Peyer's patch (tissue), 4 donors: Measurements from ENCODE around the gene VAV3. TPM values are rescaled to one million over a fixed set of nuclear protein-coding genes. Genes with fewer than 3 reads are reported as not detected.
A peak's percentile ranks its signal among the peaks of the same experiment; 100 is the strongest.

ENCODE experiments used
- DNase-seq, 3 donors: peaks; one replicate each; pipeline ENCODE4 v3.0.0-alpha.2; 2017 to 2019
- H3K27ac ChIP-seq, 4 donors: fragments of 200-600 bp; sonication (generic); one replicate each; pipeline ENCODE4 v1.5.1; 2016 to 2019
- H3K27me3 ChIP-seq, 2 donors: fragments of 200-600 bp; sonication (generic); one replicate each; pipeline ENCODE4 v1.5.1; 2019
- H3K36me3 ChIP-seq, 3 donors: fragments of 200-600 bp; sonication (generic); one replicate each; pipeline ENCODE4 v1.5.1; 2016 to 2019
- H3K4me1 ChIP-seq, 4 donors: fragments of 200-600 bp; sonication (generic); one replicate each; pipeline ENCODE4 v1.5.1; 2016 to 2019
- H3K4me3 ChIP-seq, 4 donors: fragments of 200-600 bp; sonication (generic); 1 replicate in 3 of 4; 2 replicates in 1 of 4; pipeline ENCODE4 v1.5.1; 2016 to 2019; ENCODE audit warnings: mild to moderate bottlenecking in 1 of 4
- H3K9me3 ChIP-seq, 4 donors: fragments of 200-600 bp; sonication (generic); one replicate each; pipeline ENCODE4 v1.5.1; 2016 to 2019; ENCODE audit warnings: mild to moderate bottlenecking in 1 of 4
- POLR2A ChIP-seq, 2 donors: fragments of 450-650 bp; IDR thresholded peaks; one replicate each; pipeline ENCODE4 v1.5.1; 2017; ENCODE audit warnings: antibody characterized with exemption in 2 of 2, mild to moderate bottlenecking in 2 of 2, moderate library complexity in 2 of 2
- total RNA-seq, 4 donors: library from RNA; depleted of rRNA; stranded (reverse); fragments of >200 nt; gene quantifications; one replicate each; pipeline ENCODE4 v1.1.0, GENCODE V29; 2016
- TF ChIP-seq, protein P1 (sequence below), 6 experiments: fragments of 450-650 bp in 4 of 6; fragments of 200-600 bp in 2 of 6; sonication (generic) in 1 of 6; IDR thresholded peaks; one replicate each; pipeline ENCODE4 v1.5.1; 2017 to 2019; ENCODE audit warnings: antibody characterized with exemption in 6 of 6, mild to moderate bottlenecking in 3 of 6, moderate library complexity in 1 of 6

VAV3 gene
- total RNA-seq, 4 donors from 2014 or later = 32.1 to 60.9 (median 41.5) TPM

DNA sequence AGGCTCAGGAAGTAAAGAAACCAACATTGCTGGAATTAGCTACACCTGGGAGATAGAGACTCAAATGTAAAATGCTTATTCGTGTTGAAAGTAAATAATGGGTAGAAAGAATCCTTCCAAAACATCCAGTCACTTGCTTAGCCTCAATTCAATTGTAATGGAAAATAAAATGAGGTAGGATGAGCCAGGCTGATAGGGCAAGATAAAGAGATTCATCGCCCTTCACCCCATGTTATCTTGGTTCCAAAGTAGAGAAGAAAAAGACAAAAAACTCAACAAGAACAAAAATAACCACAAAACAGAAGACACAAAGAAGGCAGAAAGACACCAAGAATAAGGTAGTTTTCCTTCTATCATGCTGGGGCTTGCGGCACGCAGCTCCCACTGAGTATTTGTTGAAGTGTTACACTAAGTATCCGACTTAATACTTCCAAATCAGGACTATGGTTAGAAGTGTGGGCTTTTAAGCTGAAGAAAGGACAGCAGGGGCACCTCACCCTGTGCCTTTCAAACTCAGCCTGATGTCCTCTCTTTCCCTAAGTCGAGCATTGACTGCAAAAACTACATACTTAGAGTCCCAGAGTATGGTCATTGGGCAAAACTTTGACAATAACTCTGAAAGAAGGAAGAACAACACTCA lies 202.1 kb downstream of the VAV3 start:
- peaks cover 0 to 4% (median 0%) of the 10 kb centered on the region in 4 donors for H3K4me1 ChIP-seq
- no peak for DNase-seq
- H3K36me3 ChIP-seq = no peaks in the 10 kb centered on the region
- H3K27me3 ChIP-seq = no peaks in the 10 kb centered on the region
- TF ChIP-seq, protein P1, sequence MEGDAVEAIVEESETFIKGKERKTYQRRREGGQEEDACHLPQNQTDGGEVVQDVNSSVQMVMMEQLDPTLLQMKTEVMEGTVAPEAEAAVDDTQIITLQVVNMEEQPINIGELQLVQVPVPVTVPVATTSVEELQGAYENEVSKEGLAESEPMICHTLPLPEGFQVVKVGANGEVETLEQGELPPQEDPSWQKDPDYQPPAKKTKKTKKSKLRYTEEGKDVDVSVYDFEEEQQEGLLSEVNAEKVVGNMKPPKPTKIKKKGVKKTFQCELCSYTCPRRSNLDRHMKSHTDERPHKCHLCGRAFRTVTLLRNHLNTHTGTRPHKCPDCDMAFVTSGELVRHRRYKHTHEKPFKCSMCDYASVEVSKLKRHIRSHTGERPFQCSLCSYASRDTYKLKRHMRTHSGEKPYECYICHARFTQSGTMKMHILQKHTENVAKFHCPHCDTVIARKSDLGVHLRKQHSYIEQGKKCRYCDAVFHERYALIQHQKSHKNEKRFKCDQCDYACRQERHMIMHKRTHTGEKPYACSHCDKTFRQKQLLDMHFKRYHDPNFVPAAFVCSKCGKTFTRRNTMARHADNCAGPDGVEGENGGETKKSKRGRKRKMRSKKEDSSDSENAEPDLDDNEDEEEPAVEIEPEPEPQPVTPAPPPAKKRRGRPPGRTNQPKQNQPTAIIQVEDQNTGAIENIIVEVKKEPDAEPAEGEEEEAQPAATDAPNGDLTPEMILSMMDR (IDR thresholded peaks at IDR 0.05) = no peak
- no peaks in the 10 kb centered on the region for H3K9me3 ChIP-seq
- no peak overlapping the region for H3K4me3 ChIP-seq
- no peak overlapping the region for H3K27ac ChIP-seq

DNA sequence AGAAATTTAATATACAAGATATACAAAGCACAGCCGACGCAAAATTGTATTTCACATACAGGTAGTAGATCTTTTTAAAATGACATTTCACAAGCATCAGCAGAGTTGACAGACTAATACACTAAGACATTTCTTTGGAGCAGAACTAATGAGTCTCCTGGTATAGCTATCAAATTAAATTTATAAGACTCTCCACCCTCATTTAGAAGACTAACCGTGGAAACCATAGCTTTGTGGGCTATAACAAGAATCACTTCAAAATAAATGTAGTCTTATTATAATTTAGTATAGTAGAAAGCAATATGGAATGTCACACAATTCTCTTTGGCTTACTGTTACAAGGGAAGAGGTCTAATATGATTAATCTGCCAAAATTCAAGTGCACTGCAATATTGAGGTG lies 204.9 kb downstream of the VAV3 start:
- no peak for DNase-seq
- H3K27me3 ChIP-seq = no peaks in the 10 kb centered on the region
- TF ChIP-seq POLR2A (IDR thresholded peaks at IDR 0.05) = no peak
- TF ChIP-seq, protein P1 (IDR thresholded peaks at IDR 0.05) = no peak
- no peak overlapping the region for H3K4me3 ChIP-seq
- no peak overlapping the region for H3K27ac ChIP-seq
- H3K36me3 ChIP-seq = no peaks in the 10 kb centered on the region
- H3K4me1 ChIP-seq = no peaks in the 10 kb centered on the region
- no peaks in the 10 kb centered on the region for H3K9me3 ChIP-seq

DNA sequence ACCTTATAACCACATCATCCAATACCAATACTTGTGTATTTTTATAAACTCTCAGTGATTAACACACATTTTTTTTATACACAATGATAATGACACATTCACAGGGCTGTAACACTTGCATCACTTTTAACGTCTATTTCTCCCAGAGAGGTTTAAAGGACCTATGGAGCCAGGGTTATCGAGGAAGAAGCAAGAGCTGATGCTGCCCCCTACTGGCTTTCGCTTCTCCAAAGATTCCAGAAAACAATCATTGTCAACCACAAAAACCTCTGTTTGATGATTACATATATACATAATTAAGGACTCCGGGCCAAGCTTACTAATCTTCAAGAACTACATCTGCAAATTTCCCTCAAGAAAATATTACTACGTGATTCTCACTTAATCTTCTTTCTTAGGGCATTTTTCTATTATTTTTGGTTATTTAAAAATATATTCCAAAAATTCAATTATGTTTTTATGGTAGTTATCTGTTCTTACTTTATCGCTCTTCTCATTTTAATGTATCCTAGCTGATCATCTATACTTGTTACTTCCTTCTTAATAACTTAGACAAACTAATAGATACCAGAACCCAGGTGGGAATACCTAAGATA lies 214.5 kb downstream of the VAV3 start:
- DNase-seq = peak; percentile 39 to 86 (median 58)
- TF ChIP-seq, protein P1 (IDR thresholded peaks at IDR 0.05) = peak in 4 of 6 experiments; percentile 61 to 82 (median 80)
- TF ChIP-seq POLR2A (IDR thresholded peaks at IDR 0.05) = no peak
- Histone ChIP-seq H3K9me3 (no peaks in the 10 kb centered on the region), H3K4me1 (no peaks in the 10 kb centered on the region), H3K36me3 (no peaks in the 10 kb centered on the region), H3K27me3 (no peaks in the 10 kb centered on the region), H3K4me3 (no peak overlapping the region), H3K27ac (no peak overlapping the region)

DNA sequence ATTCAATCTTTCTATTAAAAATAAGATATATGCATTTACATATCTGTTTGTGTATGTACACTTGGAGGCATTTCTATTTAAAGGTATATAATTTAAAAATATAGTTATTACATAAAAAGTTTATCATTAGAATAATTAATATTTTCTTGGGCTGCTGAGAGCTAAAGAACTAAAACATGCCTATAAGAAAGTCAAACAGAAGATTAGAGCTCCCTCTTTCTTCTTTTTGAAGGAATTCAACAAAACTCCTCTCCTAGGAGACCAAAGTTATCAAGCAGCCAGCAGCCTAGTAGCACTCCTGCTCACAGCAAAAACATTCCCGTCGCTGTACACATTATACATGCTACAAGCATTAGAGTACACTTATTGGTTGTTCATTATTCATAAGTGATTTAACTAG lies 216.4 kb downstream of the VAV3 start:
- Histone ChIP-seq H3K9me3 (no peaks in the 10 kb centered on the region), H3K4me3 (no peak overlapping the region), H3K27ac (no peak overlapping the region), H3K4me1 (no peaks in the 10 kb centered on the region), H3K36me3 (no peaks in the 10 kb centered on the region), H3K27me3 (no peaks in the 10 kb centered on the region)
- no peak for DNase-seq
- no peak for TF ChIP-seq POLR2A (IDR thresholded peaks at IDR 0.05)
- TF ChIP-seq, protein P1 (IDR thresholded peaks at IDR 0.05) = peak in 4 of 6 experiments; percentile 23 to 48 (median 43)

DNA sequence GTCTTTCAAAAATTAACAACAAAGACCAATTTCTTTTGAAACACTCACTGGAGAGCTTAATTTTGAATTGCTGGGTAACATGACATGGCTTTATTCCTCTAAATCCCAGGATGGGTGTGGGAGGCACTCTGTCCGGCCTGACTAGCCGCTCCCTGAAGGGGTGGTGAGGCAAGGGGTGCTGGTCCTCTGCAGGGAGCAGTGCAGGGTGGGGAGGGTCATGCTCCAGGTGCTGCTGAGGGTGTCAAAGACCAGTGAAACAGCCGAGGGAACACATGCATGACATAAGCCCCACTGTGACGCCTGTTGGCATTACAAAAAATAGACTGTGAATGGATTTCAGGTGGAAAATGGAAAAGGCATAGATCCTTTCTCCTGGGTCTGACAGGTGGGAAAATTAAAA lies 223.7 kb downstream of the VAV3 start:
- Histone ChIP-seq H3K9me3 (no peaks in the 10 kb centered on the region), H3K4me1 (no peaks in the 10 kb centered on the region), H3K36me3 (no peaks in the 10 kb centered on the region), H3K4me3 (no peak overlapping the region), H3K27ac (no peak overlapping the region), H3K27me3 (no peaks in the 10 kb centered on the region)
- TF ChIP-seq POLR2A (IDR thresholded peaks at IDR 0.05) = no peak
- TF ChIP-seq, protein P1 (IDR thresholded peaks at IDR 0.05) = no peak
- DNase-seq = no peak
